ENCODE results near the gene SMIM44.

SMIM44 gene

GRCh38 chr19:3434630-3435553 lies 48.3 kb downstream of the SMIM44 start:
- DNase-seq (ENCODE audit: low read depth, low spot score), result peak; percentile 82

- no peak for DNase-seq (ENCODE audit: low read depth, low spot score)
Measured at GRCh38 chr19:3433805-3434540, 49.3 kb downstream of the SMIM44 start.

GRCh38 chr19:3433313-3433712 lies 49.9 kb downstream of the SMIM44 start:
- DNase-seq (ENCODE audit: low read depth, low spot score), result no peak
